GM19438 (cell line): Measurements from ENCODE around the gene POC1B.

Experiments used
- ATAC-seq: cut with Tn5 transposase; IDR thresholded peaks from one replicate; pipeline ENCODE4 v1.9.1; 2021; ENCODE audit warnings: low read depth; ENCODE audit not compliant: unreplicated experiment

POC1B gene

GRCh38 chr12:89539426-89540223 lies 13.8 kb upstream of the POC1B start:
- ATAC-seq: no peak

DNA sequence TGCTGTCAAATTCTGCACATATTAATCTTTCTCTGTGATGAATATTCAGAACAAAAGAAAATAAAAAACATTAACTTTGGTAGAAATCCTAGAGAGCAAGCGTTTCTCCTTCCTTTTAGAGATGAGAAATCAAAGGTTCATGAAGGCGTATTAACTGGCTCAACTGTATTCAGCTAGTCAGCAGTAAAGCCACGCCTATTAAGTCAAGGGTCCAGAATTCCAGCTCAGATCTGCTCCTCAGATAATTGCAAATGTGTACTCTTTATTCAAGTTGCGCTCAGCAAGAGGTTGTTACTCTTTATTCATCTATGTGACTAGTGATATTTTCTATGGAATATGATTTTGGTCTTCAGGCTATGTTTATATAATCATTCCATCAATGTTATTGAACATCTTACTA lies 13.1 kb upstream of the POC1B start:
- no peak for ATAC-seq

DNA sequence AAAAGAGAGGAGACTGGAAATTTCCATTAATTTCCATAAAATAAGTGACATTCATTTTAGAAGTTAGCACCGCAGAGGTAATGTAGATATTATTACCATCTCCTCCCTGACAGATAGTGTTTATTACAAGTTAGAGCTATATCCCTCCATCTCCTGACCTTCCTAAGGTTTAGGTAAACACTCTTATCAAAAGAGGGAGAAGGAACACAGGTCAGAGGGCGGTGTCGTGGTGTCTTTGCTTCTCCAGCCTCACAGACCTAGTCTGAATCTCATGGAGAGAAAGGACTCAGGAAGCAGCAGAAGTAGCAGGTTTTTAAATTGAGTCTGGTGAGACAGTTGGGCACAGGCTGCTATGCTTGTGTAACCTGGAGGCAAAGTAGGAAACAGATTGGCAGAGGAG lies 11.5 kb upstream of the POC1B start:
- no peak for ATAC-seq

DNA sequence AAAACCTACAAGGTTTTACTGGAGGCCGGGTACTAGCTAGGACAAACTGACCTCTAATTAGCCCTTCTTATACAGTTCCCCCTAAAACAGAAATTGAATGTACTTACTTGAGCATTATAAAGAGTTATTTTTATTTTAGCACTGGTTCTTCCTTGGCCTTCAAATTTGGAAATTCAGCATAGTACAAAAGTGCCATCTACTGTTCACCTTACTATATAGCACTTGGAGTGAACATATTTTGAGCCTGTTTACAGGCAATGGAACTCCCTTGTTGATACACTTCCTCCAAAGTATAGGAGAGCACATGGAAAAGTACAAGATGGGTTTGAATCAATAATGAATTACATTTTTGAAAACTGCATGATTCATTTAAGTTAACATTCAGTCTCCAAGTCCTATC lies 3.9 kb upstream of the POC1B start:
- ATAC-seq: no peak

DNA sequence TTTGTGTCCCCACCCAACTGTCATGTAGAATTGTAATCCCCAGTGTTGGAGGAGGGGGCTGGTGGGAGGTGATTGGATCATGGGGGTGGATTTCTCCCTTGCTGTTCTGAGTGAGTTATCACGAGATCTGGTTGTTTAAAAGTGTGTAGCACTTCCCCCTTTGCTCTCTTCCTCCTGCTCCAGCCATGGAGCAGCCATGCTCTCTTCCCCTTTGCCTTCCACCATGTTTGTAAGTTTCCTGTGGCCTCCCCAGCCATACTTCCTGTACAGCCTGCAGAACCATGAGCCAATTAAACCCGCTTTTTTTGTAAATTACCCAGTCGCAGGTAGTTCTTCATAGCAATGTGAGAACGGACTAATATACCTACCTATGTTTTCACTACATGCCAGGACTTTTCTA lies 2.6 kb upstream of the POC1B start:
- ATAC-seq: no peak

GRCh38 chr12:89525305-89525823 lies 483 bp downstream of the POC1B start:
- peak; percentile 28 for ATAC-seq

DNA sequence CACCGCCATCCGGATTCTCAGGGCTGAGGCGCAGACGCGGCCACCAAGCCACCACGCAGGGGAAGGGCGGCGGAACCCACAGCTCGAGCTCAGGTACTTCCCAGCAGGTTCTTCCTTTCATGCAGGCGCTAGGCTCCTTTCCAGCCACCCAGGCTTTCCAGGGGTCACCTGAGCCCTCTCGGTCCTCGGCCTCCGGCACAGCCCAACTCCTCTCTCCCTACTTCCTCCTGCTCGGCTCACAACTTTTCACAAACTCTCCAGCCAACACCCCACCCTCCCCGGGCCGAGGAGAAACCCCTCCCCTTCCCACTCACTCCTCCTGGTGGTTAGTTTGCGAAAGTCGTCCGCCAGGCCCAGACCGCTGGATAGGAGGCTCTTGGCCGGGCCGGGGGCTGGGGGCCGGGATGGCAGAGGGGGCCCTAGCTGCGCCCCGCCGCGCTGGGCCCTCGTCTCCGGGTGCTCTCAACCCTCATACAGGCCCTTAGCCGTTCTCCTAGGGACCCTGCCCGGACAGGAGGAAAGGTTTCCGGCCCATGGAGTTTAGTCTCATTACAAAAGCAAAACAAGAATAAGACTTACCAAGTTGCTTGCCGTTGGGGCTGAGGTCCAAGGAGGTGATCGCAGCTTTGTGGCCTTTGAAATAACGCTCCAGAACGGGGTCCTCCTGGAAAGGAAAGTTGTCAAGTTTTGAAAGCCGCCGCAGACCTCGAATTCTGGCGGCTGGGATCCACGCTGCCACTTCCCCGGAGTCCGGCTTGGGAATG lies 1.1 kb downstream of the POC1B start, which contains the start of gene GALNT4:
TSS of gene GALNT4 (minus strand) at position 256 of the 764 bp plus-strand sequence. CDS start at position 9, 247 bp downstream.
- peak; percentile 69 for ATAC-seq

GRCh38 chr12:89523843-89524540 lies 1.9 kb downstream of the POC1B start:
- ATAC-seq: no peak

GRCh38 chr12:89523393-89523792 lies 2.5 kb downstream of the POC1B start:
- ATAC-seq: no peak

DNA sequence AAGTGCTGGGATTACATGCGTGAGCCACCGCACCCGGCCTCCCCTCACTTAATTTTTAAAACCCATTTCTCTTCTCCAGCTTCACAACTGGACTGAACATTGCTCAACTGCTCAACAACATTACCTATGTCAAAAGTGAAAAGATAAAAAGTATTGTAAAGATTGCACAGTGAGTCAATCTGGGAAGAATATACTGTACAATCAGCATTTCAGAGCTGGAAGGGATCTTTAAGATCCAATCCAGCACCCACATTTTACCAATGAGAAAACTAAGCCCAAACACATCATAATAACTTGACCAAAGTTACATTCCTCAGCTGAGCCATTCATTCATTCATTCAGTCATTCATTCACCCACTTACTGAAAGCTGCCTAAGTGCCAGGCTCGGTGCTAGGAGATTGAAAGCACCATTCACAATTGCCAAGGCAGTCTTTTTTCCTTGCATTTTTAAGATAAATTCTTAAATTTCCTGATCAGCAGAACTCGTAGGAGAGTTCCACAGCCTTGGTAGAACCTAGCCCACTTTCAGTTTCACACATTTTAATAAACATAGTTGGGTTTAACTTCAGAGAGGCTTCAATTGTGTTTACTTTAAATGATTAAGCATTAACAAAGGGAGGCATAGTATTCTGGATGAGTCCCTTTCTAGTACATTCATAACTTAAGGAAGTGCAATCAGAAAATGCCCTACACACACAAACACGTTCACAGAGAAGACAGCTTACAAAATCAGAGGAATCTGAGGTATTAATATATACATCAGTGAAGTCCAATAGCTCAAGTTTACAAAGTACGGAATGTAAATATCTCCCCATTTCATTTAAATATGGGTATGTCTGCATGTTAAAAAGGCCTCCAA lies 4.3 kb downstream of the POC1B start:
- no peak for ATAC-seq

GRCh38 chr12:89517720-89518119 lies 8.1 kb downstream of the POC1B start:
- no peak for ATAC-seq

DNA sequence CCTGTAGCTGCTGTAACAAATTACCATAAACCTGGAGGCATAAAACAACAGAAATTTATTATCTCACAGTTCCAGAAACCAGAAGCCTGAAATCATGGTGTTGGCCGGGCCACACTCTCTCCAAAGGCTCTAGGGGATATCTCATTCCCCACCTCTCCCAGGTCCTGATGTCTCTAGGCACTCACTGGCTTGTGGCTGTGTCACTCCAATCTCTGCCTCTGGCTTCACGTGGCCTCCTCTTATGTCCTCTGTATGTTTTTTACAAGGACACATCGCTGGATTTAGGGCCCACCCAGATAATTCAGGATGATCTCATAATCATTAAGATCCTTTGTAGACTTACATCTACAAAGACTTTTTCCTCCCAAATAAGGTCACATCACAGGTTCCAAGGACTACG lies 9.2 kb downstream of the POC1B start:
- ATAC-seq: no peak

- peak; percentile 57 for ATAC-seq
Observed at GRCh38 chr12:89514751-89515150, 11.1 kb downstream of the POC1B start.

DNA sequence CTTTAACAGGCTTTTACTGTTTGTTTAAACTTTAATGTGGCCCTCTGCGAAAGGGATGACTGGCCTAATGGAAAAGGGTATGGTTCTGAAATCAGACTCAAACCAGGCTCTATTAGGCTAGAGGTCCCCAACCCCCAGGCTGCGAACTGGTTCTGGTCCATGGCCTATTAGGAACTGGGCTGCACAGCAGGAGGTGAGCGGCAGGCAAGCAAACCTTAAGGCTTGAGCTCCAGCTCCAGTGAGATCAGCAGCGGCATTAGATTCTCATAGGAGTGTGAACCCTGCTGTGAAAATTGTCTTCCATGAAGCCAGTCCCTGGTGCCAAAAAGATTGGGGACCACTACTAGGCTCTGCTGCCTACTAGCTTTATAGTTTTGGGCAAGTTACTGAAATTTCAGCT lies 12.3 kb downstream of the POC1B start:
- ATAC-seq: no peak

- ATAC-seq: no peak
Observed at GRCh38 chr12:89507015-89507824, 18.6 kb downstream of the POC1B start.

DNA sequence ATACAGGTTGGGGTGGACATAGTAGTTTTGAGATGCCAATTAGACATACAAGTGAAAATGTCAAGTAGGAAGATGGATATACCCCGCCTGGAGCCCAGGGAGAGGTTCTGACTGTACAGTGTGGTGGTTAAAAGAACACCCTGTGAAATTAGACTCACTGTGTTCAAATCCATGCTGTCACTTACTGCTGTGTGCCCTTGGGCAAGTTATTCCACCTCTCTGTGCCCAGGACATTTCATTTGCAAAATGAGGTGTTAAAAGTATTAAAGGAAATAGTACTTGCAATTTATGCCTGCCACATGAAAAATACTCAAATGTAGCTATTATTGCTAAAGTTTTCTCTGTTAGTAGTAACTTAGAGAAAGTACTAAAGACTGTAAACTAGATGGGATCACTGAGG lies 19.8 kb downstream of the POC1B start:
- no peak for ATAC-seq

GRCh38 chr12:89504560-89505346 lies 21.1 kb downstream of the POC1B start:
- ATAC-seq: no peak

DNA sequence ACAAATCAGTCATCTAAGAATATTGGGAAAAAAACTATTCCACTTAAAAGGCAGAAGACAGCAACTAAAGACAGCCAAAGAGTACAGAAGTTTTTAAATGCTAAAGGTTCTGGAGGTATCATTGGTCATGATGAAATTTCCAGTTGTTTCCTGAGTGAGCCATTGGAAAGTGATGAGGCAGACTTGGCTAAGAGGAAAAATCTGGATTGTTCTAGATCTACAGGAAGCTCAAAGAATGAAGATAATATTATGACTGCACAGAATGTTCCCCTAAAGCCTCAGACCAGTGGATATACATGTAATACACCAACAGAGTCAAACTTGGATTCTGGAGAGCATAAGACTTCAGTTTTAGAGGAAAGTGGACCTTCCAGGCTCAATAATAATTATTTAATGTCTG lies 24.1 kb downstream of the POC1B start:
- ATAC-seq: no peak

DNA sequence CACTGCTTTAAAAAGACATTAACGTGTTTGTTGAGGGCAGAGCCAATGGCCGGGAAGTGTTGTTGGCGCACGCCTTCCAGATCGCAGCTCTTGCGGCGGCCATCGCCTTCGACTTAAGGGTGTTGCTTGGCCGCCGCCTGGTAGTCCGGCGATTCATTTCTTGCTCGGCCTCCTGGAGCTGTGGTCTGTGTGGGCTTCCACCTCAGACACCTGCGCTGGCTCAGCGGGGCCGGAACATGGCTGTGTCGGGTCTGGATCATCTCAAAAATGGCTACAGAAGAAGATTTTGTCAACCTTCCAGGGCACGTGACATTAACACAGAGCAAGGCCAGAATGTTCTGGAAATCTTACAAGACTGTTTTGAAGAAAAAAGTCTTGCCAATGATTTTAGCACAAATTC lies 26.0 kb downstream of the POC1B start:
- ATAC-seq: no peak
